ENCODE data around the gene KCNG1. TPM values are rescaled to one million over a fixed set of nuclear protein-coding genes. Genes with fewer than 3 reads are reported as not detected.
A peak's percentile ranks its signal among the peaks of the same experiment; 100 is the strongest.
"Not testable (repeated sequence)": the region's sequence is repeated elsewhere in the genome, so short reads cannot be mapped to it uniquely, and the experiment has no call there.

KCNG1 gene
- total and polyA plus RNA-seq, 4 donors: 2.6 to 10.4 (median 7.7) TPM

DNA sequence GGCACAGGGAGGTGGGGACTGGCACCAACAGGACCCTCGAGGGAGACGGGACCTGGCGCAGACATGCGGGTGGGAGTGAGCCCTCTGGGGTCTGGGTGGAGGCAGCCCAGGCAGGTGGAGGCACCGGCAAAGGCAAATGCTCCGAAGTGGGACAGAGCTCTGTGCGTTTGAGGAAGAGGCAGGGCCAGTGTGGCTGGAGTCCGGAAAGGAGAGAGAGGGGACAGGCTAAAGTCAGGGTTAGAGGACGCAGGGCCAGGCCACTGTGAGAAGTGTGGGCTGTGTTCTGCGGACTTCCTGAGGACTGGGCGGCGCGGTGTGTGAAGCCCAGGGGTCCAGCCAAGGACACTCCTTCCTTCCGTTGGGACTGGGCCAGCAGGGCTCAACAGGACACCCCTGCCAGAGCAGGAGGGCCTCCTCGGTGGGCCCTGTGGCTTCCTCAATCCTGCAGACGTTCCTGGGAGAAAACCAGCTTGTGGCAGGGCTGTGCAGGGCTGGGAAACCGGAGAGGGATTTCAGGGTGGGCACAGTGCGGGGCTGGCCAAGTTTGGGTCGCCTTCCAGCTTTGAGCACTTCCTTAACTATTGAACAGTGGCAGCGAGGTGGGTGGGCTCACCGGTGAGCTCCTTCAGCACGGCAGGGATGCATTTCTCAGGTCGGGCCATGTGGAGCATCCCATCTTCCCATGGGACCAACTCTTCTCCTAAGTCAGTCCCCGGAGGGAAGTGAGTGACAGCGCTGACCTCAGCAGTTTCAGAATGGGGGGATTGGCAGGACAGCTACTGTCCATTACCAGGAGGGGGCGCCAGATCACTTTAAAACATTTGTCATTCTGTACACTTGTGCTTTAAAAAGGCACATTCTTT lies 41.8 kb downstream of the KCNG1 start:
- Histone ChIP-seq H3K9me3 (ENCODE audit: control insufficient read depth, insufficient read depth, low read length) (no peaks in the 10 kb centered on the region), H3K4me3 (ENCODE audit: low read depth, low read length) (no peak overlapping the region), H3K27me3 (ENCODE audit: control insufficient read depth, insufficient read depth, low read length) (no peaks in the 10 kb centered on the region), H3K36me3 (ENCODE audit: control insufficient read depth, insufficient read depth, low read length) (no peaks in the 10 kb centered on the region), H3K4me1 (ENCODE audit: control insufficient read depth, insufficient read depth, low read length) (peaks cover 10% of the 10 kb centered on the region), H3K27ac (ENCODE audit: low read depth, low read length) (no peak overlapping the region)
- 66% methylated on average over 23 of the region's 26 CpGs for WGBS (ENCODE audit: insufficient coverage)
- peak in 4 of 6 donors; percentile 51 to 88 (median 68) for DNase-seq (ENCODE audit: low read depth in 4 of 6, low spot score in 6 of 6)

GRCh38 chr20:50980071-50980681 lies 42.7 kb downstream of the KCNG1 start:
- no peak overlapping the region for H3K27ac ChIP-seq (ENCODE audit: low read depth, low read length)
- peaks cover 10% of the 10 kb centered on the region for H3K4me1 ChIP-seq (ENCODE audit: control insufficient read depth, insufficient read depth, low read length)
- H3K36me3 ChIP-seq (ENCODE audit: control insufficient read depth, insufficient read depth, low read length): no peaks in the 10 kb centered on the region
- no peaks in the 10 kb centered on the region for H3K9me3 ChIP-seq (ENCODE audit: control insufficient read depth, insufficient read depth, low read length)
- H3K27me3 ChIP-seq (ENCODE audit: control insufficient read depth, insufficient read depth, low read length): no peaks in the 10 kb centered on the region
- WGBS (ENCODE audit: insufficient coverage): 91% methylated on average over 3 of the region's 8 CpGs
- no peak for DNase-seq (ENCODE audit: low read depth in 4 of 6, low spot score in 6 of 6)
- no peak overlapping the region for H3K4me3 ChIP-seq (ENCODE audit: low read depth, low read length)

DNA sequence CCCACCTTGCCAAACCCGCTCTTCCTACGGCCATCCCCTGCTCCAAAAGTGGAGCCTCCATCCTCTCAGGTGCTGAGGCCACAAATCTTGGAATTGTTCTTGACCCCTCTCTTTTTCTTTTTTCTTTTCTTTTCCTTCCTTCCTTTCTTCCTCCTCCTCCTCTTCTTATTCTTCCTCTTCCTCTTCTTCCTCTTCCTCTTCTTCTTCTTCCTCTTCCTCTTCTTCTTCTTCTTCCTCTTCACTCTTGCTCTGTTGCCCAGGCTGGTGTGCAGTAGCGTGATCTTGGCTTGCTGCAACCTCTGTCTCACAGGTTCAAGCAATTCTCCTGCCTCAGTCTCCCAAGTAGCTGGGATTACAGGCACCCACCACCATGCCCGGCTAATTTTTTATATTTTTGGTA lies 44.4 kb downstream of the KCNG1 start:
- DNase-seq (ENCODE audit: low read depth in 4 of 6, low spot score in 6 of 6); H3K4me1 ChIP-seq (ENCODE audit: control insufficient read depth, insufficient read depth, low read length); H3K36me3 ChIP-seq (ENCODE audit: control insufficient read depth, insufficient read depth, low read length); H3K4me3 ChIP-seq (ENCODE audit: low read depth, low read length); H3K27me3 ChIP-seq (ENCODE audit: control insufficient read depth, insufficient read depth, low read length); H3K9me3 ChIP-seq (ENCODE audit: control insufficient read depth, insufficient read depth, low read length); H3K27ac ChIP-seq (ENCODE audit: low read depth, low read length): not testable (repeated sequence)
- WGBS (ENCODE audit: insufficient coverage): 92% methylated on average over 3 of the region's 4 CpGs

- DNase-seq (ENCODE audit: low read depth in 4 of 6, low spot score in 6 of 6): peak in 1 of 6 donors; percentile 57
- 42% methylated on average over 20 of the region's 20 CpGs for WGBS (ENCODE audit: insufficient coverage)
- no peaks in the 10 kb centered on the region for H3K27me3 ChIP-seq (ENCODE audit: control insufficient read depth, insufficient read depth, low read length)
- no peak overlapping the region for H3K27ac ChIP-seq (ENCODE audit: low read depth, low read length)
- H3K4me1 ChIP-seq (ENCODE audit: control insufficient read depth, insufficient read depth, low read length): peaks cover 10% of the 10 kb centered on the region
- no peaks in the 10 kb centered on the region for H3K36me3 ChIP-seq (ENCODE audit: control insufficient read depth, insufficient read depth, low read length)
- no peak overlapping the region for H3K4me3 ChIP-seq (ENCODE audit: low read depth, low read length)
- no peaks in the 10 kb centered on the region for H3K9me3 ChIP-seq (ENCODE audit: control insufficient read depth, insufficient read depth, low read length)
Measured at GRCh38 chr20:50977066-50978021, 45.6 kb downstream of the KCNG1 start.

DNA sequence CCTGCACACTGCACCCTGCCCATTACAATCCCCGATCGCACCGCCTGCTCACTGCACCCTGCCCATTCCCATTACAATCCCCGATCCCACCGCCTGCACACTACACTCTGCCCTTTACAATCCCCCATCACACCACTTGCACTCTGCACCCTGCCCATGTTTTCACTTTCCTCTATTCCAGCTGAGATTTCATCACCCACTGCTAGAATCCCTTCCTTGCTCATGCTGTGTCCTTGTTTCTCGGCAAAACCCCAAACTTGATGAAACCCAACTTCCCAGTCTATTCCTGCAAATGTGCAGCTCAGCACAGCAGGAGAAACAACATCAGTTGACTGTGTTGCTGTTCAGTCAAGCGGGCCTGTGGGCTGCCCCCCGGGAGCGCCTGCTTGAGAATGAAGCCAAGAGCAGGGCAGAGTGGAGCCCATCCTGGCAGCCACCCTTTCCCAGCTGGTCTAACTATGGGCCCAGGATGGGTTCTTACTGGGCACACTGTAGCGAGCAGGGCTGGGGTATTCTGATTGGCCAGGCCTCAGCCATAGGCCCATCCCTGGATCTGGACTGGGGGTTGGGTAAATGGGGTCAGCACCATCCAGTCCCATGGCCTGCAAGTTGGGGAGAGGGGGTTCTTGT lies 47.1 kb downstream of the KCNG1 start:
- Histone ChIP-seq H3K9me3 (ENCODE audit: control insufficient read depth, insufficient read depth, low read length) (no peaks in the 10 kb centered on the region), H3K36me3 (ENCODE audit: control insufficient read depth, insufficient read depth, low read length) (no peaks in the 10 kb centered on the region), H3K27ac (ENCODE audit: low read depth, low read length) (no peak overlapping the region), H3K27me3 (ENCODE audit: control insufficient read depth, insufficient read depth, low read length) (no peaks in the 10 kb centered on the region), H3K4me3 (ENCODE audit: low read depth, low read length) (no peak overlapping the region), H3K4me1 (ENCODE audit: control insufficient read depth, insufficient read depth, low read length) (peaks cover 2% of the 10 kb centered on the region)
- 86% methylated on average over 10 of the region's 10 CpGs for WGBS (ENCODE audit: insufficient coverage)
- peak in 1 of 6 donors; percentile 18 for DNase-seq (ENCODE audit: low read depth in 4 of 6, low spot score in 6 of 6)

- Histone ChIP-seq H3K27me3 (ENCODE audit: control insufficient read depth, insufficient read depth, low read length) (peaks cover 2% of the 10 kb centered on the region), H3K9me3 (ENCODE audit: control insufficient read depth, insufficient read depth, low read length) (no peaks in the 10 kb centered on the region)
- 88% methylated on average over 4 of the region's 8 CpGs for whole genome bisulfite sequencing (ENCODE audit: insufficient coverage)
Measured at GRCh38 chr20:50969912-50970311, 53.0 kb downstream of the KCNG1 start.

DNA sequence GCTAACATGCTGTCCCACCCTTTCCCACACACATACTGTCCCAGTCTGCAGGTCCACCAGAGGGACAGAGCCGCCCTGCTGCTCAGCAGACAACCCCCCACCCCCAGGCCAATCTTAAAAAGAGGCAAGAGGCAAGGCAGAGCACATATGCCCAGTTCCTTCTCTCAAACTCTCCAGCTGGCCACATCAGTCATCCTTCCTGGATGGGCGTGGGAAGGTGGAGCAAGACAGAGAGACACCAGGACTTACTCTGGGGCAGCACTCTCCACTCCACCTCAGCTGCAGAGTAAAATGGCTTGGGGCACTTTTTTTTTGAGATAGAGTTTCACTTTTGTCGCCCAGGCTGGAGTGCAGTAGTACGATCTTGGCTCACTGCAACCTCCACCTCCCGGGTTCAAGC lies 53.5 kb downstream of the KCNG1 start:
- H3K4me1 ChIP-seq (ENCODE audit: control insufficient read depth, insufficient read depth, low read length): no peaks in the 10 kb centered on the region
- no peak overlapping the region for H3K4me3 ChIP-seq (ENCODE audit: low read depth, low read length)
- 89% methylated on average over 1 of the region's 5 CpGs for WGBS (ENCODE audit: insufficient coverage)
- H3K27me3 ChIP-seq (ENCODE audit: control insufficient read depth, insufficient read depth, low read length): peaks cover 2% of the 10 kb centered on the region
- no peak for DNase-seq (ENCODE audit: low read depth in 4 of 6, low spot score in 6 of 6)
- no peaks in the 10 kb centered on the region for H3K36me3 ChIP-seq (ENCODE audit: control insufficient read depth, insufficient read depth, low read length)
- H3K9me3 ChIP-seq (ENCODE audit: control insufficient read depth, insufficient read depth, low read length): no peaks in the 10 kb centered on the region
- no peak overlapping the region for H3K27ac ChIP-seq (ENCODE audit: low read depth, low read length)

More at GRCh38 chr20:50969912-50970311, 53.0 kb downstream of the KCNG1 start:
- Histone ChIP-seq H3K4me1 (ENCODE audit: control insufficient read depth, insufficient read depth, low read length) (no peaks in the 10 kb centered on the region), H3K27ac (ENCODE audit: low read depth, low read length) (no peak overlapping the region), H3K4me3 (ENCODE audit: low read depth, low read length) (no peak overlapping the region), H3K36me3 (ENCODE audit: control insufficient read depth, insufficient read depth, low read length) (no peaks in the 10 kb centered on the region)
- no peak for DNase-seq (ENCODE audit: low read depth in 4 of 6, low spot score in 6 of 6)

- peak in 2 of 6 donors; percentile 21 to 54 for DNase-seq (ENCODE audit: low read depth in 4 of 6, low spot score in 6 of 6)
- 41% methylated on average over 5 of the region's 9 CpGs for WGBS (ENCODE audit: insufficient coverage)
Measured at GRCh38 chr20:50968289-50968688, 54.6 kb downstream of the KCNG1 start.

DNA sequence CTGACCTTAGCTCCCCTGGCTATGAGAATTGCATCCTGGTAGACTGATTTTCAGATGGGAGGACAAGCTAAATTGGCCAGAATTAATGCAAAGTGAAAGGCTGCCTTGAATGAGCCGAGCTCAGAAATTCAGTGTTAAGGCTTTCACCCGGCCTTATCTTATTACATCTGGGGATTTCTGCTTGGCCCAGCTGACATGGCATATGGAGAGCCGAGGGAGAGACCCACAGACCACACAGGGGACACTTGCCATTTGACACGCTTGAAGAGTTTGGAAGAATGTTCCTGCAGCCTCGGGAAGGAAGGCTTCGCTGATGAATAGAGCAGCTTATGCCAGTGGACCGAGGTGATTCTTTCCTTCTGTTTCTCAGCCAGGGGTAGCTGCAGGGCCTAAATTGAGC lies 55.3 kb downstream of the KCNG1 start:
- Histone ChIP-seq H3K27me3 (ENCODE audit: control insufficient read depth, insufficient read depth, low read length) (peaks cover 2% of the 10 kb centered on the region), H3K9me3 (ENCODE audit: control insufficient read depth, insufficient read depth, low read length) (no peaks in the 10 kb centered on the region), H3K4me1 (ENCODE audit: control insufficient read depth, insufficient read depth, low read length) (no peaks in the 10 kb centered on the region), H3K27ac (ENCODE audit: low read depth, low read length) (no peak overlapping the region), H3K36me3 (ENCODE audit: control insufficient read depth, insufficient read depth, low read length) (no peaks in the 10 kb centered on the region), H3K4me3 (ENCODE audit: low read depth, low read length) (no peak overlapping the region)
- 13% methylated on average over 5 of the region's 7 CpGs for WGBS (ENCODE audit: insufficient coverage)
- peak in 2 of 6 donors; percentile 64 to 65 for DNase-seq (ENCODE audit: low read depth in 4 of 6, low spot score in 6 of 6)

More at GRCh38 chr20:50968289-50968688, 54.6 kb downstream of the KCNG1 start:
- H3K27ac ChIP-seq (ENCODE audit: low read depth, low read length): no peak overlapping the region
- H3K27me3 ChIP-seq (ENCODE audit: control insufficient read depth, insufficient read depth, low read length): peaks cover 2% of the 10 kb centered on the region
- H3K4me1 ChIP-seq (ENCODE audit: control insufficient read depth, insufficient read depth, low read length): no peaks in the 10 kb centered on the region
- H3K9me3 ChIP-seq (ENCODE audit: control insufficient read depth, insufficient read depth, low read length): no peaks in the 10 kb centered on the region
- H3K36me3 ChIP-seq (ENCODE audit: control insufficient read depth, insufficient read depth, low read length): no peaks in the 10 kb centered on the region
- H3K4me3 ChIP-seq (ENCODE audit: low read depth, low read length): no peak overlapping the region
